ENCODE results near the gene REST.

DNA sequence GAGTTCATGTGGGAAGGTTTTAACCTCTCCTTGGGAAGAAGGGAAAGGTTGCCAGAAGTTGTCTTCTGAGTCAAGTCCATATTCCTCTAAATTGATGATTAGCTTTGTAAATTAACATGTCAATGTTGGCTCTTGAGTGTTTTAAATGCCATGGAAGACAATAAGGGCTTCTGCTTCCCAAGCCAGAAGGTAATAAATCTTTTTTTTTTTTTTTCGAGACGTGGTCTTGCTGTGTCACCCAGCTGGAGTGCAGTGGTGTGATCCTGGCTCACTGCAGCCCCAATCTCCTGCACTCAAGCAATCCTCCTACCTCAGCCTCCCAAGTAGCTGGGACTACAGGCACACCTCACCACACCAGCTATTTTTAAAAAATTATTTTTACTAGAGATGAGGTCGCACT lies 5.0 kb upstream of the REST start:
- TF ChIP-seq, protein P1, sequence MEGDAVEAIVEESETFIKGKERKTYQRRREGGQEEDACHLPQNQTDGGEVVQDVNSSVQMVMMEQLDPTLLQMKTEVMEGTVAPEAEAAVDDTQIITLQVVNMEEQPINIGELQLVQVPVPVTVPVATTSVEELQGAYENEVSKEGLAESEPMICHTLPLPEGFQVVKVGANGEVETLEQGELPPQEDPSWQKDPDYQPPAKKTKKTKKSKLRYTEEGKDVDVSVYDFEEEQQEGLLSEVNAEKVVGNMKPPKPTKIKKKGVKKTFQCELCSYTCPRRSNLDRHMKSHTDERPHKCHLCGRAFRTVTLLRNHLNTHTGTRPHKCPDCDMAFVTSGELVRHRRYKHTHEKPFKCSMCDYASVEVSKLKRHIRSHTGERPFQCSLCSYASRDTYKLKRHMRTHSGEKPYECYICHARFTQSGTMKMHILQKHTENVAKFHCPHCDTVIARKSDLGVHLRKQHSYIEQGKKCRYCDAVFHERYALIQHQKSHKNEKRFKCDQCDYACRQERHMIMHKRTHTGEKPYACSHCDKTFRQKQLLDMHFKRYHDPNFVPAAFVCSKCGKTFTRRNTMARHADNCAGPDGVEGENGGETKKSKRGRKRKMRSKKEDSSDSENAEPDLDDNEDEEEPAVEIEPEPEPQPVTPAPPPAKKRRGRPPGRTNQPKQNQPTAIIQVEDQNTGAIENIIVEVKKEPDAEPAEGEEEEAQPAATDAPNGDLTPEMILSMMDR (IDR thresholded peaks at IDR 0.05), result no peak
- no peak for TF ChIP-seq POLR2A (IDR thresholded peaks at IDR 0.05)

Measured in suprapubic skin (tissue), 3 donors.